ENCODE results near the gene ITGA8. TPM values are rescaled to one million over a fixed set of nuclear protein-coding genes. Genes with fewer than 3 reads are reported as not detected.

Gene ITGA8
- total RNA-seq, 1 donor from 2014 or later = not detected

GRCh38 chr10:15620836-15621515 lies 98.7 kb downstream of the ITGA8 start:
- intact Hi-C loops (cut with micrococcal nuclease) = no loop called here

GRCh38 chr10:15620337-15620736 lies 99.4 kb downstream of the ITGA8 start:
- intact Hi-C loops (cut with micrococcal nuclease) = no loop called here

- intact Hi-C loops (cut with micrococcal nuclease) = no loop called here
Observed at GRCh38 chr10:15609246-15609645, 110.5 kb downstream of the ITGA8 start.

GRCh38 chr10:15606377-15606776 lies 113.3 kb downstream of the ITGA8 start:
- intact Hi-C loops (cut with micrococcal nuclease) = no loop called here

- intact Hi-C loops (cut with micrococcal nuclease) = no loop called here
Observed at GRCh38 chr10:15605740-15606369, 113.9 kb downstream of the ITGA8 start.

- intact Hi-C loops (cut with micrococcal nuclease) = no loop called here
Observed at GRCh38 chr10:15603446-15604011, 116.2 kb downstream of the ITGA8 start.

GRCh38 chr10:15601819-15602218 lies 117.9 kb downstream of the ITGA8 start:
- intact Hi-C loops (cut with micrococcal nuclease) = no loop called here

- intact Hi-C loops (cut with micrococcal nuclease) = no loop called here
Observed at GRCh38 chr10:15595260-15595659, 124.5 kb downstream of the ITGA8 start.

GRCh38 chr10:15591937-15592336 lies 127.8 kb downstream of the ITGA8 start:
- intact Hi-C loops (cut with micrococcal nuclease) = no loop called here

- intact Hi-C loops (cut with micrococcal nuclease) = no loop called here
Observed at GRCh38 chr10:15591431-15591830, 128.3 kb downstream of the ITGA8 start.

- intact Hi-C loops (cut with micrococcal nuclease) = loop anchor here (10.0 kb wide), 1 partner anchor 154 kb away; no protein-coding TSS in a partner anchor
Observed at GRCh38 chr10:15588635-15589508, 130.8 kb downstream of the ITGA8 start.

GRCh38 chr10:15588151-15588550 lies 131.6 kb downstream of the ITGA8 start:
- intact Hi-C loops (cut with micrococcal nuclease) = loop anchor here (10.0 kb wide), 1 partner anchor 153 kb away; no protein-coding TSS in a partner anchor

GRCh38 chr10:15587271-15587670 lies 132.5 kb downstream of the ITGA8 start:
- intact Hi-C loops (cut with micrococcal nuclease) = loop anchor here (10.0 kb wide), 1 partner anchor 152 kb away; no protein-coding TSS in a partner anchor

- intact Hi-C loops (cut with micrococcal nuclease) = loop anchor here (10.0 kb wide), 1 partner anchor 151 kb away; no protein-coding TSS in a partner anchor
Observed at GRCh38 chr10:15585303-15585715, 134.4 kb downstream of the ITGA8 start.

- intact Hi-C loops (cut with micrococcal nuclease) = loop anchor here (10.0 kb wide), 1 partner anchor 148 kb away; no protein-coding TSS in a partner anchor
Observed at GRCh38 chr10:15582972-15583371, 136.8 kb downstream of the ITGA8 start.

GRCh38 chr10:15579605-15580004 lies 140.1 kb downstream of the ITGA8 start:
- intact Hi-C loops (cut with micrococcal nuclease) = loop anchor here (10.0 kb wide), 1 partner anchor 145 kb away; no protein-coding TSS in a partner anchor

- intact Hi-C loops (cut with micrococcal nuclease) = no loop called here
Observed at GRCh38 chr10:15572531-15573045, 147.1 kb downstream of the ITGA8 start.

GRCh38 chr10:15571575-15571974 lies 148.1 kb downstream of the ITGA8 start:
- intact Hi-C loops (cut with micrococcal nuclease) = no loop called here

- intact Hi-C loops (cut with micrococcal nuclease) = no loop called here
Observed at GRCh38 chr10:15570738-15571339, 148.9 kb downstream of the ITGA8 start.

- intact Hi-C loops (cut with micrococcal nuclease) = no loop called here
Observed at GRCh38 chr10:15567952-15568351, 151.8 kb downstream of the ITGA8 start.

GRCh38 chr10:15563246-15563645 lies 156.5 kb downstream of the ITGA8 start:
- intact Hi-C loops (cut with micrococcal nuclease) = no loop called here

Data from T-helper 2 cell treated with Interferon-gamma antibody and Interleukin-4, amounts not matched to agents 100 ng/mL and 5 ng/mL, for 36 hours (primary cell).